Activated CD8-positive, alpha-beta memory T cell treated with anti-CD3 and anti-CD28 coated beads, Interleukin-2, amount 10 ng/mL, durations not matched to agents 7 days and 5 days (primary cell): Measurements from ENCODE around the gene GALNT10. TPM values are rescaled to one million over a fixed set of nuclear protein-coding genes. Genes with fewer than 3 reads are reported as not detected.

Experiments
- microRNA-seq: library from miRNA; unstranded; fragments of <30 nt; microRNA quantifications from one replicate; pipeline ENCODE4 v1.2.0, GENCODE V29; 2022
- total RNA-seq, 2 experiments: library from RNA; stranded (reverse); gene quantifications; one replicate each; pipeline ENCODE4 v1.2.3, GENCODE V29; 2021

Gene GALNT10
- total RNA-seq, 2 experiments from 2014 or later = 28.4 to 34.8 TPM

Small RNAs within 50 kb of the gene (microRNA-seq; reads per million reads assigned to microRNA genes)
- 26.8 reads per million, percentile 47 among the genes with 10 or more reads in this experiment for gene MIR1294

Other genes with a start within 250 kb of the GALNT10 start
- gene FAM114A2, start 151.8 kb upstream of the GALNT10 start, total RNA-seq = 10 to 100 TPM; 22.3 to 27.0 TPM
- 10 to 100 TPM; 23.3 to 26.1 TPM for gene MFAP3, start 151.8 kb upstream of the GALNT10 start, total RNA-seq